ENCODE results near the gene LAMB4.

The LAMB4 gene

DNA sequence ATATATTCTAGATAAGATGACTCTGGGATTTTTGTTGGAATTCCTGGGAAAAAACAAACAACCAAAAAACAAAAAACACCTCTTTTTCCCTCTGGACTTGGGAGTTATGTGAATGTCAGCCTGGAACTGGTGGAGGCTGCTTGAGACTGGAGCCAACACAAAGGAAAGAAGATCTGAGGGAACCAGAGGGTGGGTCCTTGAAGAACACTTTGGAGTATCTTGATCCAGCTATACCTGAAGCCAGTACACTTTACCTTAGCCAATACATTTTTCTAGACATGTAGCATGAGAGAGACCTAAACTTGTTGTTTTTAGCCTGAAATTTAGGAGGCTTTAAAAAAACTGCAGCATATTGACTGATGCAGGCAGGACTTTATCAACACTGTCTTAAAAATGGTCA lies 121.3 kb downstream of the LAMB4 start:
- no peak for DNase-seq

GRCh38 chr7:108008240-108008639 lies 121.9 kb downstream of the LAMB4 start:
- DNase-seq: no peak

DNA sequence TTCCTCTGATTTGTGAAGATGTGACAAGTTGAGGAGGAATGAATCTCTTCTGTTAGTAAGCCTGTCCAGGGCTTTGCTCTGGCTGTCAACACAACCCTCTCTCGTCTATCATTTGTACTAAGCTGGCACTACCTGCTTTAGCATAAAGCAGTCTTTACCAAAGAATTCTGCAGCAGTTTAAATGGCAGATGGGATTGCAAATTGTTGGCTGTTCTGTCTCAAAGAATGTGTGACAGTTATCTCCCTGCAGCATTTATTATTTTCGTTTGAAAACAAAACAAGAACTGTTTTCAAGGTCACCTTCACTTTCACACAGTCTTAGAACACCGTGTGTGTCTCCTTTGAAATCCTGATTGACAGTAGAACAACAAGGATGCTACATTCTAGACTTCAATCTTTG lies 122.4 kb downstream of the LAMB4 start:
- DNase-seq: no peak

GRCh38 chr7:108007261-108007660 lies 122.9 kb downstream of the LAMB4 start:
- DNase-seq: no peak

GRCh38 chr7:108004220-108005142 lies 125.7 kb downstream of the LAMB4 start:
- no peak for DNase-seq

GRCh38 chr7:108003599-108003935 lies 126.6 kb downstream of the LAMB4 start:
- DNase-seq: no peak

- no peak for DNase-seq
Measured at GRCh38 chr7:108002726-108003598, 127.2 kb downstream of the LAMB4 start, which contains the start of gene LAMB1. Gene LAMB1 (minus strand): TSS chr7:108003161. CDS start chr7:108002885, 276 bp downstream.

- no peak for DNase-seq
Measured at GRCh38 chr7:108001764-108002725, 128.1 kb downstream of the LAMB4 start.

DNA sequence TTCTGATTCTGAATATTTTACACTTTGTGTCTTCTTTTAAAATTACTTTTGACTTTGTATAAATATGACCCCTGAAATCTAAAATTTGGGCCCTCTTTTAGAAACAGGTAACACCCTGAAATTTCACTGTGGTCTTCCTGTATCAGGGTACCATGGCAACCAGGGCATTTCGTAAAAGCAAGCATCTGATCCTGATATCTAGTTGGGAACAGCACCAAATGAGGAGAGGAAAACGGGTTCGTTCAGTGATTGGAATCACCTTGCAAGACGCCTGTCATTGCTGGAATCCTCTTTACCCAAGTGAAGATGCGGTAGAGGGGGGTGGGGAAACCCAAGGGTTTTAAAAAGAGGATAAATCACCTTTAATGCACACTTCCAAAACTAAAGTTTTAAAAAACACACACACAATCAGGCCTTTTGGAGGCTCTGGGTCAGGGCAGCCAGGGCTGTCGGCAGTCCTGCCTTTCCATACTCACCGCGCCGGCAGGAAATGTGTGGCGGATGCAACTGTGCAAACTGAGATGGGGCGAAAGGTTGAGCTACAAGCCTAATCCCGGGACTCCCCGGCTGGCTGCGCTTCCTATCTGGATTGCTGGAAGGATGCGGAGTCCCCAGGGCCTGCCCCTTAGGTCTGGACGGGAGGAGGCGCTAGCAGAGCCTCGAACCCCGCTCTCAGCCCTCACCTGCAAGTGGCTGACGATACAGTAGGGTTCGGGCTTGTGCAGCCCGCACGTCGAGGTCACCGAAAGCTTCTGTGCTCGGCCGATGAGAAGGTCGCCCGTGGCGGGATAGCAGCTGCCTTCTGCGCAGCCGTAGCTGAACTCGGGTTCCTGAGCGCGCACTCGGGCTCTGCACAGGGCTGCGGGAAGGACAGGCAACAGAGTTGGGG lies 129.0 kb downstream of the LAMB4 start:
- DNase-seq: no peak

GRCh38 chr7:107999779-108000560 lies 130.2 kb downstream of the LAMB4 start:
- DNase-seq: no peak

- no peak for DNase-seq
Measured at GRCh38 chr7:107998660-107999480, 131.3 kb downstream of the LAMB4 start.

DNA sequence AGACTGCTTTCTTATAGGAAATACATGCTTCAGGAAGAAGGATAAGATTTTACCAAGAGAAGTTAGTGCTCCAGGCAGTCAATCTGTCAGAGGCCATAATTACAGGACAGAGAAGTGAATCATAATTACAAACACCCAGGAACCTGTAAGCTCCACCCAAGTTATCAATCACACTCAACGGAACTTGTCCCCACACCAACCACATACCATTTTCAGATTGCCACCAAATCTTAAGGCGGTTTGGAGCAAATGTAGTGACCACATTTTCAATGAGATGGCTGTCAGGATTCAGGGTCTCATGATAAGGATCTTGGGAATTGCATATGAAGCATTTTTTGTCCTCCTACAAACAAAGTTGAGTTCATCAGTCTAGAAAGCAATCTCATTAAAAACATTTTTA lies 132.0 kb downstream of the LAMB4 start:
- no peak for DNase-seq

DNA sequence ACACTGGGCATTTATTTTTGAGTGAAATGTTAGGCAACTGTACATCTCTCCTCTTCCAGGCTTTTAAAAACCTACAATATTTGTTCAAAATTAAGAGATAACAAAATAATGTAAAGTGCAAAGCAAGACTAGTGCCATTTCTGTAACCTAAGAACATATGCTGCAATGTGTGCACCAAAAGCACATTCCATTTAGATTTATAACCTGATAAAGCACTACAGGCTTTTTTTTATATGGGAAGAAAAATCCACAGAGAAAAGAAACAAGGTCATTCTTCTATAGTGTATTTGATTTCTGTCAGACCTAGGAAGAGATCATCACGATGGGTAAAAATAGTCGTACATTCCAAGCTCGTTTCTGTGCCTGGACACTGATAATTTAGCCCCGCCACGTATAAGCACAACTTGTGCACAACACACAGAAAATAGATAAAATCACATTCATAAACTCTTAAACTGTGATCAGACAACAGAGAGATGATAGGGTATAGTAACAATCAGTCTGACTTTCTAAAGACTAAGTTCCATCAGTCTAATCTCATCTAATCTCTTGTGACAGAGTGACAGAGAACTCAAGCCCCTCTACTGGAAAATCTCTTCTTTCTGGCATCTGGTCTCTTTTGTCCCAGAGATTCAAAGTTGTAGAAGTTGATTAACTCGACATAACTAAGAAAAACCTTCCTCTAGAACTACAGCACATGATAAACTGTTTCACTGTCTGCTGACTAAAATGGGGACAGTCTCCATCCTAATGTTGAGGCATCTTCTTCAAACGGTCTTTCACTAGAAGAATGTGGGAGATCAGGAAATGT lies 133.9 kb downstream of the LAMB4 start:
- DNase-seq: no peak

GRCh38 chr7:107995184-107996071 lies 134.7 kb downstream of the LAMB4 start:
- DNase-seq: no peak

DNA sequence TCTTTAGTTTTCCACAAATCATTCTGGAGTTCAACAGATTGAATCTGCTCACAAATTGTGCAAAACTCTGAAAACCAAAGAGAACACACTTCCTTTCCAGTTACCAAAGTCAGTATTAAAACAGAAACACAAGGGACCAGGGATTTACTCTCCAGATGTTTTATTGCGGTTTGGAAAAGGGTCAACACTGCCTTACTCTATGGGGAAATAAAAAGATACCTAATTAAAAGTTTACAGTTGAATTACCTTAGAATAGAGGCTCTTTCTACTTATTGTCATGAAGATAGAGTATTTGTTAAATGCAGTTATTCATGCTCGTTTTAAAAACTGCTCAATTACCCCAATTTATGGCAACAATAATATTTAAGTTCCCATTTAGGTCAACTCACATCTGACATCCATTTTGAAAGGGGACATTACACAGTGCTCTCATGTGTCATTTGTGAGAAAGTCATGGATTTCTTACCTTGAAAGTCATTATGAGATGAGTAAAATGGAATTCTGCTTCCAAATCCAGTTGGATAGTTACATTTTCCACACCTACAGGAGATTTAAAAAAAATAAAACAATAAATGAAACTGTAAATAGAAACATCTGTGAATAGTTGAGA lies 135.6 kb downstream of the LAMB4 start:
- DNase-seq: no peak

GRCh38 chr7:107993891-107994291 lies 136.3 kb downstream of the LAMB4 start:
- DNase-seq: no peak

DNA sequence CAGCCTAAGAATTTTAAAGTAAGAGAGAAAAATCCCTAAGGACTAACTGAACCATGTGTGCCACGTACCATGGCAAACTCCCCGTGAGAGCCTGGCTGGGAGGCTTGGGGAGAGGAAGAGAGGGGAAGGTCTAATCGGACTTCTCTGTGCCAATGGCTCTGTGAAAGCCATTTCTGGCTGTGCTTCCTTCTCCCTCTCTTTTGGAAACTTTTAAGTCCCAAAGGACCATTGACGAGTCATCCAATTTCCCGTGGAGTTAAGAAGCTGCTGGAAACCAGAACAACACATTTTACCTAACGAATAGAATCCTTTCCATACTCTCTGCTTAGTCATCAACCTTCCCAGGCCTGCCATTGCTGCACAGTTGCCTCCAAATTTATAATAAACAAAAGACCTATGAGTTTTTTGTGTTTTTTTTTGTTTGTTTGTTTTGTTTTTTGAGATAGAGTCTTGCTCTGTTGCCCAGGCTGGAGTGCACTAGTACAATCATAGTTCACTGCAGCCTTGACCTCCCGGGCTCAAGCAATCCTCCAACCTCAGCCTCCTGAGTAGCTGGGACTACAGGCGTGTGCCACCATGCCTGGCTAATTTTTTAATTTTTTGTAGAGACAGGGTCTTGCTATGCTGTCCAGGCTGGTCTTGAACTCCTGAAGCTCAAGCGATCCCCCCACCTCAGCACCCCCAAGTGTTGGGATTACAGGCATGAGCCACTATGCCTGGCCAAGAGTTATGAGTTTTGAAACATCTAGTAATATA lies 140.4 kb downstream of the LAMB4 start:
- DNase-seq: no peak
